ENCODE measurements around the gene TRMT1.
A peak's percentile ranks its signal among the peaks of the same experiment; 100 is the strongest.

Gene TRMT1

GRCh38 chr19:13162724-13163608 lies 46.4 kb upstream of the TRMT1 start:
- TF ChIP-seq, protein P1, sequence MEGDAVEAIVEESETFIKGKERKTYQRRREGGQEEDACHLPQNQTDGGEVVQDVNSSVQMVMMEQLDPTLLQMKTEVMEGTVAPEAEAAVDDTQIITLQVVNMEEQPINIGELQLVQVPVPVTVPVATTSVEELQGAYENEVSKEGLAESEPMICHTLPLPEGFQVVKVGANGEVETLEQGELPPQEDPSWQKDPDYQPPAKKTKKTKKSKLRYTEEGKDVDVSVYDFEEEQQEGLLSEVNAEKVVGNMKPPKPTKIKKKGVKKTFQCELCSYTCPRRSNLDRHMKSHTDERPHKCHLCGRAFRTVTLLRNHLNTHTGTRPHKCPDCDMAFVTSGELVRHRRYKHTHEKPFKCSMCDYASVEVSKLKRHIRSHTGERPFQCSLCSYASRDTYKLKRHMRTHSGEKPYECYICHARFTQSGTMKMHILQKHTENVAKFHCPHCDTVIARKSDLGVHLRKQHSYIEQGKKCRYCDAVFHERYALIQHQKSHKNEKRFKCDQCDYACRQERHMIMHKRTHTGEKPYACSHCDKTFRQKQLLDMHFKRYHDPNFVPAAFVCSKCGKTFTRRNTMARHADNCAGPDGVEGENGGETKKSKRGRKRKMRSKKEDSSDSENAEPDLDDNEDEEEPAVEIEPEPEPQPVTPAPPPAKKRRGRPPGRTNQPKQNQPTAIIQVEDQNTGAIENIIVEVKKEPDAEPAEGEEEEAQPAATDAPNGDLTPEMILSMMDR (conservative IDR thresholded peaks at IDR 0.05; ENCODE audit: low read depth), result no peak
- H3K27ac ChIP-seq, result peak overlapping the region; percentile 100
- POLR2A ChIA-PET (ENCODE audit: low non-redundant PET), result interaction anchor here (0.9 to 2.5 kb wide), 3 partner anchors 8 to 19 kb away, joined by 4 to 18 read pairs (median 9); no protein-coding TSS in a partner anchor
- DNase-seq (ENCODE audit: low spot score), result peak; percentile 89
- CTCF ChIA-PET, result interaction anchor here (0.6 kb wide), 3 partner anchors 8 to 187 kb away, joined by 3 read pairs; no protein-coding TSS in a partner anchor

DNA sequence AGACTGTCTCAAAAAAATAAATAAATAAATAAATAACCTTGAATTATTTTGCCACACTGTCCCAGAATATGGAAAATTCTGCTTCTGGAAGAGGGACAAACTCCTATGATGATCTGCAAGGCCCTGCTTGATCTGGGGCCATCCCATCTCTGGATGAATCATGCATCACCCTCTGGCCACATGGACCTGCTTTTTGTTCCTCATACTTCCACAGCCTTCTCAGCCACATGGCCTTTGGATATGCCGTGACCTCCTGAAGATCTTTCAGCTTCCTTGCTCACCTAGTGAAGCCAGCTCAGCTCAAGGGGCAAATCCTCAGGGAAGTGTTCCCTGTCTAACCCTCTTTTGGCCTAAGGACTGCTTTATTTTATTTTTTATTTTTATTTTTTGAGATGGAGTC lies 44.0 kb upstream of the TRMT1 start:
- CTCF ChIA-PET, result interaction anchor here (0.6 kb wide), 1 partner anchor 687 kb away, joined by 4 read pairs; no protein-coding TSS in a partner anchor

GRCh38 chr19:13159713-13160112 lies 43.2 kb upstream of the TRMT1 start:
- POLR2A ChIA-PET (ENCODE audit: low non-redundant PET), result no interaction called here
- CTCF ChIA-PET, result no interaction called here
- peak overlapping the region; percentile 100 for H3K27ac ChIP-seq
- TF ChIP-seq, protein P1 (conservative IDR thresholded peaks at IDR 0.05; ENCODE audit: low read depth), result no peak
- no peak for DNase-seq (ENCODE audit: low spot score)

More for the DNA sequence above, 44.0 kb upstream of the TRMT1 start:
- H3K27ac ChIP-seq, result peak overlapping the region; percentile 100
- TF ChIP-seq, protein P1 (conservative IDR thresholded peaks at IDR 0.05; ENCODE audit: low read depth), result no peak
- DNase-seq (ENCODE audit: low spot score), result no peak
- POLR2A ChIA-PET (ENCODE audit: low non-redundant PET), result no interaction called here

GRCh38 chr19:13155472-13156359 lies 39.2 kb upstream of the TRMT1 start:
- peak; percentile 64 for DNase-seq (ENCODE audit: low spot score)
- ChIA-PET CTCF (interaction anchor here (0.6 to 1.3 kb wide), 5 partner anchors 26 to 191 kb away, joined by 3 to 9 read pairs (median 4); no protein-coding TSS in a partner anchor), POLR2A (ENCODE audit: low non-redundant PET) (interaction anchor here (0.5 to 2.0 kb wide), 7 partner anchors 8 to 179 kb away, joined by 3 to 9 read pairs (median 5); no protein-coding TSS in a partner anchor)
- TF ChIP-seq, protein P1 (conservative IDR thresholded peaks at IDR 0.05; ENCODE audit: low read depth), result no peak
- peak overlapping the region; percentile 100 for H3K27ac ChIP-seq

DNA sequence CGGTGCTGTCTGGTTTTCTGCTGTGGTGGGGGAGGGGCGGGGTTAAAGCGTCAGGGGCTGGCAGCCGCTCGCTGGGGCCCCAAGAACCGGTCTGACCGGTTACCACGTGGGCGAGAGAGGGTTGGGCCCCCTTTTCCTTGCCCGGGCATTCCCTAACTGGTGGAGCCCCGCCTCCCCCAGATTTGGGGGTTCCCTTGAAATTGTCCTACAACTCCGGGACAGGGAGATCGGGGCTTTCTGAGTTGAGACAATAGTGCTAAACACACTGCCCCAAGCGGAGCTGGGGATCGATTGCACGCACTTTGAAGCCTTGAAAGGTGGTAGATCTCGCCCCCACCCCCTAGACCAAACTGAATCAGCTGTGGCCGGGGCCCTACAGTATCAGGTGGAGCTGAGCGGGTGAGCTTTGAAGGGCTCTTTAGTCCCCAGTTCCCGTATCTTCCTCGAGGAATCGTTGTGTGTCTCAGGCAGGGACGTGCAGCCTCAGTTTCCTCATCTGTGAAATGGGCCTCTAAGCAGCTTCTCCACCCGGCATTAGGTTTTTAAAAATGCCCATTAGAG lies 38.5 kb upstream of the TRMT1 start:
- ChIA-PET POLR2A (ENCODE audit: low non-redundant PET) (interaction anchor here (1.3 to 2.0 kb wide), 5 partner anchors 8 to 104 kb away, joined by 3 to 9 read pairs (median 6); no protein-coding TSS in a partner anchor), CTCF (interaction anchor here (0.9 to 1.3 kb wide), 4 partner anchors 9 to 190 kb away, joined by 3 to 9 read pairs (median 4); no protein-coding TSS in a partner anchor)
- peak overlapping the region; percentile 100 for H3K27ac ChIP-seq
- TF ChIP-seq, protein P1 (conservative IDR thresholded peaks at IDR 0.05; ENCODE audit: low read depth), result peak; percentile 39
- peak; percentile 86 for DNase-seq (ENCODE audit: low spot score)

Measured in RWPE1 (cell line).